ENCODE measurements around the gene CIB4.

The CIB4 gene

DNA sequence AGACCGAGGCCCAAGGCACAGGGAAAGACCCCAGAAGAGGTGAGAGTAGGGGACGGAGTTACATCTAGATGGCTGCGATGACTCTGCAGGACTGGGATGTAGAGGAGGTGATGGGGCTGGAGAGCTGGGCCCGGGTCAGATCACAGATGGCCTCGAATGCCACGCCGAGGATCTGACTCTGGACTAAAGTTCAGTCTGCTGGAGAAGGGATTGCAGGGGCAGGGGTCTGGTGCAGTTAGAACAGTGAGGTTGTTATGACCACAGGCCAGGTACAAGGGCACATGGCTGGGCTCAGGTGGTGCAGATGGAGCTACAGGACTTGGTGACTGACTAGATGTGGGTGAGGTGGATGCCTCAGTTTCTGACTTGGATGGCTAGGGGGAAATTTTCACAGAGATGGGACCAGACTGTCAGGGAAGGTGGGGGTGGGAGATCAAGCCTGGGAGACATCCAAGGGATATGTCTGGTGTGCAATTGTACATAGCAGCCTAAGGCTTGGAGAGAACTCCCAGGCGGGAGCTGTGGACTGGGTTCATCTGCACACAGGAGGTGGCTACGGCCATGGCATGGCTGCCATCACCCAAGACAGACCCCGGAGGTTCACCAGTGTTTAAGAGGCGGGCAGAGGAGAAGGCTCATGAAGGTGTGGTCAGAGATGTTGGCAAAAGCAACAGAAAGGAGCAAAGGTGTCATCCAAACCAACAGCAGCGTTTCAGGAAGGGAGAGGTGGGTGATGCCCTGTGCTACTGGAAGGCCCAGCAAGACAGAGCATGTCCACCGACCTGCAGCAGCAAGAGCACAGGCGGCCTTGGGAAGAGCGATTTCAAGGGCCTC, 66.9 kb downstream of the CIB4 start:
- DNase-seq = no peak
- no peak overlapping the region for H3K27ac ChIP-seq
- H3K4me3 ChIP-seq (ENCODE audit: low read depth, low read length) = no peak overlapping the region
- in situ Hi-C loops (cut with HindIII; ENCODE audit: low pct_ligation_motif_present, low sequenced_read_pairs) = no loop called here
- H3K27me3 ChIP-seq (replicated peaks) = peaks cover 8% of the 10 kb centered on the region
- TF ChIP-seq, protein P1, sequence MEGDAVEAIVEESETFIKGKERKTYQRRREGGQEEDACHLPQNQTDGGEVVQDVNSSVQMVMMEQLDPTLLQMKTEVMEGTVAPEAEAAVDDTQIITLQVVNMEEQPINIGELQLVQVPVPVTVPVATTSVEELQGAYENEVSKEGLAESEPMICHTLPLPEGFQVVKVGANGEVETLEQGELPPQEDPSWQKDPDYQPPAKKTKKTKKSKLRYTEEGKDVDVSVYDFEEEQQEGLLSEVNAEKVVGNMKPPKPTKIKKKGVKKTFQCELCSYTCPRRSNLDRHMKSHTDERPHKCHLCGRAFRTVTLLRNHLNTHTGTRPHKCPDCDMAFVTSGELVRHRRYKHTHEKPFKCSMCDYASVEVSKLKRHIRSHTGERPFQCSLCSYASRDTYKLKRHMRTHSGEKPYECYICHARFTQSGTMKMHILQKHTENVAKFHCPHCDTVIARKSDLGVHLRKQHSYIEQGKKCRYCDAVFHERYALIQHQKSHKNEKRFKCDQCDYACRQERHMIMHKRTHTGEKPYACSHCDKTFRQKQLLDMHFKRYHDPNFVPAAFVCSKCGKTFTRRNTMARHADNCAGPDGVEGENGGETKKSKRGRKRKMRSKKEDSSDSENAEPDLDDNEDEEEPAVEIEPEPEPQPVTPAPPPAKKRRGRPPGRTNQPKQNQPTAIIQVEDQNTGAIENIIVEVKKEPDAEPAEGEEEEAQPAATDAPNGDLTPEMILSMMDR (IDR thresholded peaks at IDR 0.05; ENCODE audit: low read depth, low read length, missing control alignments) = no peak
- H3K36me3 ChIP-seq (replicated peaks) = no peaks in the 10 kb centered on the region

DNA sequence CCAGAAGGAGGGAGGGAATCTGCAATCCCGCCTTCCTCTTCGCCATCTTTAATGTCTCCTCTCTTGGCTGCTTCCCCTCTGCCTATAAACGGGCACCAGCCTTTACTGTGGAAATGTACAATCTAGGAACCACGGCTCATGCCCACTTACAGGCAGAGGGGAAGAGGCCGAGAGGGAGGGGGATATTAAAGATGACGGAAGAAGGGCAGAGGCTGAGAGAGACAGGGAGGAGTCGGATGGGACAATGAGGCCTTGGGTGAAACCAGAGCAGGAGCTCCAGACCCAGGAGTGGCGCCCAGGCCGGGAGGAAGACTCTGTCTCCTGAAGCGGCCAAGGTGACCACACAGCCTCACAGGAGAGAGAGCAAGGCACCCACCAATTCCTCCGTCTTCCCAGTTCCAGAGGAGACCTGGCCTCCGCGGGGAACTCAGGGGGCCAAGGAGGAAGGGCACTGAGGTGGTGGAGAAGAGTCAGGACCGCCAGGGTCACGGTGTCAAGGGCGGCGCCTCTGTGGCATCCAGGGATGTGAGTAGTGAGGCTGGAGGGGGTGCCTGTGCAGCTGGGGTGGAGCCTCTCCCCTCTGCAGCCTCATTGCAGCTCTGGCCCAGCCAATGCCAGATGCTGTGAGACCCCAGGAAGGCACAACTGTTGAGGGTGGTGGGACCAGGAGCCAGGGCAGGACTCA, 67.8 kb downstream of the CIB4 start:
- no peak for DNase-seq
- Histone ChIP-seq H3K36me3 (replicated peaks) (no peaks in the 10 kb centered on the region), H3K27ac (no peak overlapping the region), H3K4me3 (ENCODE audit: low read depth, low read length) (no peak overlapping the region), H3K27me3 (replicated peaks) (peaks cover 8% of the 10 kb centered on the region)
- in situ Hi-C loops (cut with HindIII; ENCODE audit: low pct_ligation_motif_present, low sequenced_read_pairs) = no loop called here
- TF ChIP-seq, protein P1 (IDR thresholded peaks at IDR 0.05; ENCODE audit: low read depth, low read length, missing control alignments) = no peak

GRCh38 chr2:26572591-26572990, 68.6 kb downstream of the CIB4 start:
- peaks cover 12% of the 10 kb centered on the region for H3K27me3 ChIP-seq (replicated peaks)
- no peak for DNase-seq
- no peak overlapping the region for H3K27ac ChIP-seq
- TF ChIP-seq, protein P1 (IDR thresholded peaks at IDR 0.05; ENCODE audit: low read depth, low read length, missing control alignments) = no peak
- no peak overlapping the region for H3K4me3 ChIP-seq (ENCODE audit: low read depth, low read length)
- in situ Hi-C loops (cut with HindIII; ENCODE audit: low pct_ligation_motif_present, low sequenced_read_pairs) = no loop called here
- no peaks in the 10 kb centered on the region for H3K36me3 ChIP-seq (replicated peaks)

DNA sequence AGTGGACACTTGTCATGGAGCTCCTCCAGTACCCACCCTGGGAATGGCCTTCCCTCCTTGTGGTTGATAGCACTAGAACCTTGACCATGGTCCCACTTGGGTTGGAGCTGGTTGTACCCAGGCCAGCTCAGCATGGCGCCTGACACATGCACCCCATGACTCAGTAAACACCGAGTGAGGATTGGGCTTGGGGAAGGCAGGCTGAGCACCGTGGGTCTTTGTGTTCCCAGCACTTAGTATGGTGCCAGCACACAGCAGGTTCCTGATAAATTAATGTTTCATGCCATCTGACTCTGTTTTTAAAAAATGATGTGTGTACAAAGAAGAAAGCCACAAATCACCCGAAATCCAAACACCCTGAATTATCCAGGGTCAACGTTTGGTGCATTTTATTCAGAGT, 69.8 kb downstream of the CIB4 start:
- DNase-seq = no peak
- Histone ChIP-seq H3K27ac (no peak overlapping the region), H3K36me3 (replicated peaks) (no peaks in the 10 kb centered on the region), H3K4me3 (ENCODE audit: low read depth, low read length) (no peak overlapping the region), H3K27me3 (replicated peaks) (peaks cover 23% of the 10 kb centered on the region)
- in situ Hi-C loops (cut with HindIII; ENCODE audit: low pct_ligation_motif_present, low sequenced_read_pairs) = no loop called here
- TF ChIP-seq, protein P1 (IDR thresholded peaks at IDR 0.05; ENCODE audit: low read depth, low read length, missing control alignments) = no peak

- no peak for DNase-seq
- in situ Hi-C loops (cut with HindIII; ENCODE audit: low pct_ligation_motif_present, low sequenced_read_pairs) = no loop called here
- H3K27me3 ChIP-seq (replicated peaks) = peaks cover 35% of the 10 kb centered on the region
- H3K4me3 ChIP-seq (ENCODE audit: low read depth, low read length) = no peak overlapping the region
- TF ChIP-seq, protein P1 (IDR thresholded peaks at IDR 0.05; ENCODE audit: low read depth, low read length, missing control alignments) = no peak
- H3K36me3 ChIP-seq (replicated peaks) = no peaks in the 10 kb centered on the region
- H3K27ac ChIP-seq = no peak overlapping the region
Measured at GRCh38 chr2:26570083-26570430, 71.1 kb downstream of the CIB4 start.
